Stimulated activated CD8-positive, alpha-beta memory T cell treated with anti-CD3 and anti-CD28 coated beads, Interleukin-4, amount 100 ng/mL, for 24 hours (primary cell): ENCODE measurements around the gene SLCO2A1.

Experiments
- DNase-seq: peaks from one replicate; pipeline ENCODE4 v3.0.0-alpha.2; 2020; ENCODE audit warnings: low read depth

Gene SLCO2A1

DNA sequence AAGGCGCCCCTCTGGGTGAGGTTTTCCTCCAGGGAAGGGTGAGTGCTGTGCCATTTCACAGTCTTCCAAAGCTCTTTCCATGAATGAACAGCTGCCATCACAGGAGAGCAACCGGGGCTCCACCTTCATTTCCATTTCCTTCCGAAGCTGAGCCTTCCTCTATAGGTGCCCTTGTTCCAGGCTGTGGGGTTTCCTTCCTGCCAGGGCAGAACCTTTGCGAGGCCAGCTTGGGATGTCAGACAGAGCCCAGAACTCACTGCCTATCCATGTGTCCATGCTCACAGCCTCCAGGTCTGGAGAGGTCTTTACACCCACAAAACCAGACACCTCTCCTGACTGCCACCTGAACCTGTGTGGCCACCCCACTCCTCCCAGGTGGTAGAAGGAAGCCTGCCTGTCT lies 49.2 kb downstream of the SLCO2A1 start:
- no peak for DNase-seq

DNA sequence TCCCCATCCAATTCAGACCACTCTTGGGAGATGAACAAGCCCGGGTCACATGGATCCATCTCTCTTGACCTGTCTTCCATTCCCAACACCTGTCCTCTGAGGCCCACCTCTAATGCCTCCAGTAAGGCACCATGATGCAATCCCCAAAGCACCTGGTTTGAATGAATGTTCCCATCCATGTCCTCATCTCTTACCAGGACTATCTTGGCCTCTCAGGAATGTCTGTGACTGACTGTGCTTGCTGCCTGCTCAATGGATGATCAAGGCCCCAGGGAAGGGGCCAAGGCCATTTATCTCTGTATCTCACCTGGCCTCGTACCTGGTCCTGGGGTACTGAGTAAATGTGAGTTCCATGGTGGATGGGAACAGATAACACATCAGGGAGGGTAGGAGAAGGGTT lies 49.7 kb downstream of the SLCO2A1 start:
- no peak for DNase-seq

DNA sequence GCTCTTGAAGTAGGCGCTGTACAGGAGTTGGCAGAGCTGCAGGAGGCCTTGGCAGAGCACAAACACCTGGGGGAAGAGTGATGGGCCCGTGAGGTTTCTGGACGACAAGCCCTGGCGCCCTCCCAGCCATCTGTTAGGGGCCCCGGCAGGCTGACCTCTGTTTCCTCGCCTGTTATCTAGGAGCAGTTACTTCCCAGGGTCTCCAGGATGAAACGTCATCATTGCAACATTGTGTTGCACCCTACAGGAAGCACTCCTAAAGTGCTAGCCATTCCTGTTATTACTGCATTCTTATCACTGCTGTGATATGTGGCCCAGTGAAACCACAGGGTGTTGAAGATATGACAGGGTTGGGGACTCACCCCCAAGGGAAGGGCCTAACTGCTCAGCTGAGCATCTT lies 50.2 kb downstream of the SLCO2A1 start:
- DNase-seq = no peak

DNA sequence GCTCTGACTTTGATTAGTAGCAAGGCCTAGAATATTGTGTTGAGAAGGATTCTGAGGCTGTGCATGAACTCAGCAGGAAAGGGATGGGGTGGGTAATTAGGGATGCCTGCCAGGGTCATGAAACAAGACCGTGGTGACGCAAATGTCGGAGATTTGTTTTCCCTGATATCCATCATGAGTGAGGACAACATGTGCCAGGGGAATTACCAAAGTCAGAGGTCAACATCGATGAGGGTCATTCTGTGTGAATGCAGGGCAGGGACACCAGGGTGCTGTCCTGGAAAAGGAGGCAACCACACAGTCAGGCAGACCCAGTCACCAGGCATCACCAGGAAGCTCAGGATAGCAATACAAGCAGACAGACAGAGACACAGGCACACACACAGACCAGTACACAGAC lies 52.2 kb downstream of the SLCO2A1 start:
- no peak for DNase-seq

DNA sequence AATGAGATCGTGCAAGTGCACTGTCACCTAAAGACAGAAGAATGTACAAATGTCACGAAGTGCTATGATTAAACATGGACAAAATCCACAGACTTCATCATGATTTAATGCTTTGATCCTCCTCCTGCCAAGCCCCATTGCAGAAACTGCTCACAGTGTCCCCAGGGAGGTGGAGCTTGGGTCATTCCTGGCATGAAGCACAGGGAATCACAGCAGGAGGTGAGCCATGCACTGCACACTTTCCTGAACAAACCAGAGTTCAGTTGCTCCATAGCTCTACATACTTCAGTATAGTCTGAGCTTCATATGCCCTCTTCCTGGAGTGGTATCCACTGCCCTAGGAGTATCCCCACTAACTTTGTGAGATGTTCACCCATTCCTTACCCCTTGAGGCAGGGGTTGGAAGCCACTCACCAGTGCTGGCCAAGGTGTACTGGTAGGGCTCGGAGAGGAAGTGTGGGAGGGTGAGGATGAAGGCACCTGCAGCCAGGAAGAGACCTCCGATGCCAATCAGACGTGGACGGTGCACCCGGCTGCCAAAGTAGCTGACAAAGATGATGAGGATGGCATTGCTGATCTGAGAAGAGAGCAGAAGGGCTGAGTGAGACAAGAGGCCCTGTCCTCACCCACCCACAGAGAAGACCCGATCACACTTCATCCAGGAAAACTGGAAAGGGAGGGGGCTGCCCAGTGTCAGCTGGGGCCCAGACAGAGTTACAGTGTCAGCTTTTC lies 56.3 kb downstream of the SLCO2A1 start:
- DNase-seq = no peak

DNA sequence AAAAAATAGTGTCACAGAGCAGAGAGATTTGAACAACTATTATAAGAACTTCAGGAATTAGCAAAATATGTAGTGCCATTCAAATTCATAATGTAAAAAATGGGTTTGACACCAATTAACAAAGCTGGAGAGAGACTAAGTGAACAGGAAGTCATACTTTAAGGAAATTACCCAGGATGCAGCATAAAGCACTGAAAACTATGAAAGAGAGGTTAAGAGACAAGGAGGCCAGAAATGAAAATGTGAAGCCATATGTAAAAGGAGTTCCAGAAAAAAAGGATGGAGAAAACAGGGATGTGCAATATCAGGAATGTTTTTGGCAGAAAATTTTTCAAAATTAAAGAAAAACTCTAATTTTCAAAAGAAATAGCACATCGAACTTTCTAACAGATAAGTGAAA lies 57.6 kb downstream of the SLCO2A1 start:
- DNase-seq = no peak

DNA sequence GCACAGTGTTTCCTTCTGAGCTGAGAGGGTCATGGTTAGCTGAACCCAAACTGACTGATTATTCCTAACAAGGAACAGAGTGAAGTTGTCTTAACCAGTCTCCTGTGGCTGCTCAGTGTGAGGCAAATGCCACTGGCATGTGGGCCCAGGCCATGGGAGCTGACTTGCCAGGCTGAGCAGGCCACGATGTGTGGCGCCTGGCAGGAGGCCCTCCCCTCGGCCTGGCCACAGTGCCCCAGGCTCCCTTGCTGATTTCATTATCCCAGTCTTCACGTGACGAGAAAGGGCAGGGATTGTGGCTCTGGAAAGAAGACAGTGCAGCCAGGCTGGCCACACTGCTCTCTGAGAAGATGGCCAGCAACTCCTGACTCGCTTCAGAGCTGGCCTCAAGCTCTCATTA lies 58.8 kb downstream of the SLCO2A1 start:
- DNase-seq = no peak

DNA sequence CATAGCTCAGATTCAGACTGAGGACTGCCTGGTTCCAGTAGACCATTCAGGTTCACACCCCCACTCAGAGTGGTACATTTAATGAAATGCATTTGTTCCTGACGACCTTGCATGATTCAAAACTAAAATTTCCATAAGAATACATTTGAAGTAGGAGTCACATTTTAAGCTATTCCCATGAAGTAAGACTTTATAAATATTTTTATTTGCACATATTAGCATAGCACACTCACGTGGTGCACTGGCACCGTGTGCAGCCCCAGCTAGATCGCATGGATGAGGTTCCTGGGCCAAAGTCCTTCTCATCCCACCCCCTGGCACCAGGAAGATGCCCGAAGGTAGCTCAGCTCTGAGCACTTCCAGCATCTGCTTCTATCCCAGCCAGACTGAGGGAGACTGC lies 59.4 kb downstream of the SLCO2A1 start:
- no peak for DNase-seq

DNA sequence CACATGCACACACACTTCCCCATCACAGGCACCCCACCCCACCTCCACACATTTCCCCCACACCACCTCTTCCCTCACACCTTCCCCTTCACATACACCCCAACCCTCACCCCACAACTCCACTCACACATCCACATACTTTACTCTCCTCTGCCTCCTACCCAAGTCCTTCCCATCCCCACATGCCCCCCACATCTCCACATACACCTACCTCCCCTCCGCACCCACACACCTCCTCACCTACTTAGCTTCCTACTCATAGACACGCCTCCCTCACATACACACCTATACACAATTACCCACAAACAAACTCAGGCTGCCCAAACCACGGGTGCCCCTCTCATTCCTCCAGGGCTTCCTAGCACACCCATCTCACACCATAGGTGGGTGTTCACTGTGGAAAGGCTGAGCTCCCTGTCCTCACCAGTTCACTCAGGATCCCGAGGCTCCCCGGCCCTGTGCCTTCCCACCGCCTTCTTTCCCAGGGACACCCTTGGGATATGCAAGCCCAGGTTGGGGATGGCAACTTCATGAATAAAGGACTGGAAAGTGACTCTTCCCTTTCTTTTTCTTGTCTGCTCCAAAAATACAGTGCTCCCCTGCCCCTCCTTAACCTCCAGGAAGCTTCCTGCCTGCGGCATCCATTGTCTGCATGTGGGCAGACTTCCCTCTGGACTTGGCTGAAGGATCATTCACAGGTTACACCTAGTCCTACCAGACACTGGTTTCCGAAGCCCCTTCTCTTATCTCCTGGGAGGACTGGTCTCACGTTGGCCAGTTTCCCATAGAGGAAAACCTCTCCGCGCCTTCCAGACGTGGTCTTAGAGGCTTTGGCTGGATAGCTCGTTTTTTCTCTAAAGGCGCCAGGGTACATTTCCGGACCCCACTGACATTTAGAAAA lies 61.5 kb downstream of the SLCO2A1 start:
- no peak for DNase-seq

DNA sequence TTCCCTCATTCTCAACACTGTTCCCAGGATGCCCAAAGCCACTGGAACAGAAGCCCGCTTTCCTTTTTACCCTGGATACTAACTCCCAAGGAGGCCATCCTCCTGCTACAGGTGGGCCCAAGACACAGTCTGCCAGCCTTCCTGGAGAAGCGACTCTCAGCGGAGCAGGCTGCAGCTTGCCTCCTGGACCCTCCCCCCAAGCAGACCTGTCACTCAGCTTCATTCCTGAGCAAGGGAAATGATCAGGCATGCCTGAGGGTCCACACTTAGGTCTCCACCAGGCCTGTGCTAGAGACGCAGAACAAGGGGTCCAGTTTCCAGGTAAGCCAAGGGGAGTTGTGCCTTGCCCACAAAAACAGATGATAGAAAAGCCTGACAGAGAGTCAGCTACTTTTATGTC lies 62.8 kb downstream of the SLCO2A1 start:
- DNase-seq = no peak

DNA sequence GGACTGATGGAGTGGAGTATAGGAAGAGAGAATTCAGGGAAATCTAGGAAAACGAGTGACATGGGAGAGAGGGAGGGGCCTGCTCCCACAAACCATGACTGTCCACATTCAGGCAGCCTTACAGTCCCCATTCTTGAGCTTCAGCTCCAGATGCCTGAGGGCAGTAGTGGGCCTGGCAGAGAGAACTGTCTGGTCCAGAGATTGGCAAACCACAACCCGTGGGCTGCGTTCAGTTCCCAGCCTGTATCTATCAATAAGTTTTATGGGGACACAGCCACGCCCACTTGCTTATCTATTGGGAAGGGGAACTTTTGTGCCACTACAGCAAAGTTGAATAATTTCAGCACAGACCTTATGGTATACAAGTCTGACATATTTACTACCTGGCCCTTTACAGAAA lies 63.8 kb downstream of the SLCO2A1 start:
- DNase-seq = no peak

DNA sequence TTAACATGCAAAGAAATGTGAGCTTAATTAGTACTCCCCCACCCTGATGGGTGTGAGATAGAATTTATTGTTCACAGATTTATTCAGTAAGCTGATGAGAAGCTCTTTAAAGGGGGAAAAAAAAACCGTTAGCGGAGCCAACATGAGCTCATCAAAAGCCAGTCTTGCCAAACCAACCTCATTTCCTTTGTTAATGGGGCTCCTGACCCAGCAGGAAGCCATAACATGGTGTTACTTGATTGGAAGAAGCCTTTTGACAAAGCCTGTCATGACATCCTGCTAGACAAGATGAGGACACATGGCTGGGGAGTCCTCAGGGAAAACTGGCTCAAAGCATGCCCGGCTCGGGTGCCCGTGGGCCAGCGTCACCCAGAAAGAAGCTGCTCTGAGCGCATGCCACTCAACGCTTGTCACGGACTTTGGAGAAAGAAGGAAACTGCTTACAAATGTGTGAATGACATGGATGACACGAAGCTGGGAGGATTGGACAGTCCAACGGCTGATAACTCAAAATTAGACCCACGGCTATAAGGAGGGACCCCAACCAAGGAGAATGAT lies 64.6 kb downstream of the SLCO2A1 start:
- DNase-seq = no peak

DNA sequence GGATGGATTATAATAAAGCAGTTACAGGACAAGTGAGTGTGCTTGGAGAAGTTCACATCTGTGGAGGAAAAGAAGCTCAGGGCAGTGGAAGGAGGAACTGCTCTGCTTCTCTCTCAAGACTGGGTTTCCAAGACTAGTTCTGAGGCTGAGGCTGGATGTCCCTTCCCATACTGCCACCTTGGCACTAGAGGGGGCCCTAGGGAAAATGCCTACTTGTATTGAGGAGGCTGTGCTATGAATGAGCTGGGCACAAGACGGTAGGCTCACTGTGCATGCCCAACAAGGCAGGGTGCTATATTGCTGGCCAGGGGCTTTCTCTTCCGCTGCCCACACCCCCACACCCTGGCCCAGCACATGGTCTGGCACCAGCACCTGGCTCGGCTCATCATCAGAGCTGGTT lies 65.2 kb downstream of the SLCO2A1 start:
- DNase-seq = no peak

DNA sequence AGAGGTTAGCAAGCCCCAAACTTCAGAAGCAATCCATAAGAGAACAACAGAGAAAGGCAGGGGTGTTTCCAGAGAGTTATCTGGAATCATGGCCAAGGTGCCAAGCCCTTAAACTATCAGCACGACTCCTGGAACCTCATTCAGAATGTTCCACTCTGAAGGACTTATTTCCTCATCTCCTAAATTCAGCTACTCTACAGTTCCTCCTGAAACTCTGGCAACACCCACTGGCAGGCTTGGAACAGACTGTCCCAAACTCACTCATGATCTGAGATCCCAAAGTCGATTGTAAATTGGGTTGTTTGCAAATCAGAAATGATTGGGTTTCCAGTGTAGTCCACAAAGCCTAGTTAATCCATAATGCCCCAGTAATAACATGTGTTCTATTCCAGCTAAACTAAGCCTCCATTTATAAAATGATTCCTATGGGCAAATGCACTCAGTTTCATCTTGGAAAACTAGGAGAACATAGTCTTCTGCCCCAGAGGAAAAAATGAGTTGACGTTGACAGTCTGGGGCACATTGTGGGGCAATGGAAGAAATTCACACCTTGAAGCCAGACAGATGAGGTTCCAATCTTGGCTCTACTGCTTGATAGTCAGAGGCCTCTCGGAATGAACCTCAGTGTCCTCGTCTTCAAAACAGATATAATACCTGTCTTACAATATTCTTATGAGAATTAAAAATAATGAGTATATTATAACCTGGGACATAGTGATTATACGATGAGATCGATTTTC lies 65.9 kb downstream of the SLCO2A1 start:
- no peak for DNase-seq

DNA sequence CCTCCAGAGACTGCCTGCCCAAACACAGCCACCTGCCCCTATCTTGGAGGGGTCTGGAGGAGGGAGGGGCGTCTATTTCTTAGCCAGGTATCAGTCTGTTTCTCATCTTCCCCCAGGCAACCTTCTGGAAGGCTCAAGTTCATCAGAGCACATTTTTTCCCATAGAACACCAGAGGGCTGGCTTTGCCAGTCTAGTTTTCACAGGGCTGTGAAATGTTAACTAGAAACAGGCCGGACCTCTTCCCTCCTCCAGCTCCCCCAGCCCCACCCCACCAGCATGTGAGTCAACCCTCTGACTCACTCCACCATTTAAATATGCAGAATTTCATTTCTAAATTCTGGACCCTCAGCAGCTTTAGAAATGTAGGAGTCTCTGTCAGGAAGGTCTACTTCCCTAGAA lies 66.9 kb downstream of the SLCO2A1 start:
- no peak for DNase-seq

DNA sequence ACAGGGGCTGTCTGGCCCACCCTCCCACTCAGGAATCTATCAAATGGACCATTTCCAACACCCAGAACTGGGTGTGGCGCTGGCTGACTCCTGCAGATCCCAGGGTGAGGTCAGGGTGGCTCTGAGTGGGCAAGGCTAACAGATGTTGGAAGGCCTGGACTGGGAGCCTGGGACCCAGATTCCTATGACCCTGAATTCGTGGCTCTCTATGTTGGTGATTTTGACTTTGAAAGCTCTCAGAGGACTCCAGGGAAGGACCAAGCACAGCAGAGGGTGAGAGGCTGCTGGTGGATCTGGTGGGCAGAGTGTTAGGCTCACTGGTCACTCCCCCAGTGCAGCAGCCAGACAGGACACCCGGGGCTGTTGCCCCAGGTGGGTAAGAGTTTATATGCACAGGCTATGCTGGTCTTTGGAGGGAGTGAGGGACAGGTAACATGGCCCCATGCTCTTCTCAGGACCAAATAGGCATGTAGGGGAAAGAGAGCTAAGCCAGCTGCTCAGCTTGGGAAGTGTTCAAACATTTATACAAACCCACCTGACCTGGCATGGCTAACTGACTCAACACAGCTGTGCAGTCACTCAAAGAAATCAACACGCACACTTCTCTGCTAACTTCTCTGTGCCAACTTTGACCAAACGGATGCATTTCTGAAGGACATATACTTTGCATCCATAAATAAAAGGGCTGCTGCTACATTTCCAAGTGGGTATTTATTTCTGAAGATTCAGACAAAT lies 71.5 kb downstream of the SLCO2A1 start:
- no peak for DNase-seq

DNA sequence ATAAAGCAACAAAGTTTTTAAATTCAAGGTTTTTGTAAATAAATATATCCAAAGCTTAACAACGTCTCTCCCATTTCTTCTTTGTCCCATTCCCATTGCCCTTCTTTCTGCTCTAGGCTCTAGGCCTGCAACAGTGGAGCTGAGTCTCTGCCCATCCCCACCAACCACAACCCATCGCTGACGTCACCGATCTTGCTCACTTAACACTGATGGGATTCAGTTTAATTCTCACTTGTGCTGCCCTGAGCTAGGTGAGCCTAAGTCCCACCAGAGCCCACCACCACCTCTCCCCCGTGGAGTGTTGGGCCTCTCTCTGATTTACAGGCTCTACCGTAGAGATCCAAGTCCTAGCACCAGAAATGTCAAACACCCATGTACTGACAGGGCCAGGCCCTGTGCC lies 72.7 kb downstream of the SLCO2A1 start:
- DNase-seq = no peak

DNA sequence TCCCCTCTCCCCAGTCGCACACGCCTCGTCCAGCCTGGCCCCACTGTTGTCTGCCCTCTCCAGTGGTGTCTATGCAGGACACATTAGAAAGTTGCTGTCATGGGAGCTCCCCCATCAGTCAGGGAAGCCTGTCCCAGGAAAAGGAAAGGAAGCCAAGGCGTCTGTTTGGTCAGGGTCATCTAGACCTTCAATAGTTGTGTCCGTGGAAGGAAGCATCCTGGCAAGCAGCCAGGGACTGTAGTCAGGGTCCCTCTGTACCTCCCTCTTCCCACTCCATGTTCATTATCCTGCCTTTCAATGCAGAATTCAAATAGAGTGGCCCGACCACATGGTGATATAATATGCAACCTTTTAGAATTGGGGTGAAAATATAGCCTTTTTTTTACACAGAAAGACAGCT lies 73.4 kb downstream of the SLCO2A1 start:
- no peak for DNase-seq

DNA sequence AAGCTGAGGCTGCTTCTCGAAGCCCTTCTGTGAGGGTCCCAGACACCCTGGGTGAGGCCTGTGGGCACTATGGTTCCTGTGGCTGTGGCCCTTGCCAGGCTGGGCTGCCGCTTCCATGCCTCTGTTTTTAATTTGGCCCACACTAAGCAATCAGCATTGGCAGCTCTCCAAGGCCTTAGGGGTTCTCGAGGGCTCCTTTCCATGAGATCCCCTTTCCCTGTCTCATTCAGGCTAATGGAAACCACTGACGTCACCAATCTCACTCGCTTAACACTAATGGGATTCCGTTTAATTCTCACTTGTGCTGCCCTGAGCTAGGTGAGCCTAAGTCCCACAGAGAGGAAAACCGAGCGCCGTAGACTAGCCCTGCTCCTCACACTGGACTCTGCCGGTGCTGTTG lies 73.8 kb downstream of the SLCO2A1 start:
- DNase-seq = no peak

DNA sequence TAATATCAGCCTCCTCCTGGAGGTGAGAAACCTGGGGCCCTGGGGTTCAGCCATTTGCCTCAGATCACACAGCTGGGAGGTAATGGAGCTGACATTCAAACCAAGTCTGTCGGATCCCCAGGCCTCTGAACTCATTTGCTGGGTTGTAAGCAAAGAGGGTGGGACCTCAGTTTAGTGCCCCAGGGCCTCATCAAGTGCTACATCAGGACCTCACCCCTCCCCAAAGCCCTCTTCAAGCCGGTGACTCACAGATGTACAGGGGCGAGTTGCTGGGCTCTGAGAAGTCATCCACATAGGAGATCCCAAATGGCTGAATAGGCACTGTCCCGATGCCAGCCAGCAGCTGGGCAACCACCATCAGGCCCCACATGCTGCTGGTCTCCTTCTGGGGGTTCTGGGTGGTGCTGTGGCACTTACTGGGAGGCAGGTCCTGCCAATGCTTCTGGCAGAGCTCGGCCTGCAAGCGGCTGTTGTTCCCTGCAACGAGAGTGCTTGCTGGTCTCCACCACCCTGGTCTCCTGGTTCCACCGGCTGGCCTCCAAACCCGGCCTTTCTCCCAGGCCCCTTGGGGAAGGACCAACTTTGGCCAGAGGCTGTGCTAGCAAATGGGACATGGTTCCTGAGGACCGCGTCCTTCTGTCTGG lies 74.9 kb downstream of the SLCO2A1 start:
- DNase-seq = no peak

DNA sequence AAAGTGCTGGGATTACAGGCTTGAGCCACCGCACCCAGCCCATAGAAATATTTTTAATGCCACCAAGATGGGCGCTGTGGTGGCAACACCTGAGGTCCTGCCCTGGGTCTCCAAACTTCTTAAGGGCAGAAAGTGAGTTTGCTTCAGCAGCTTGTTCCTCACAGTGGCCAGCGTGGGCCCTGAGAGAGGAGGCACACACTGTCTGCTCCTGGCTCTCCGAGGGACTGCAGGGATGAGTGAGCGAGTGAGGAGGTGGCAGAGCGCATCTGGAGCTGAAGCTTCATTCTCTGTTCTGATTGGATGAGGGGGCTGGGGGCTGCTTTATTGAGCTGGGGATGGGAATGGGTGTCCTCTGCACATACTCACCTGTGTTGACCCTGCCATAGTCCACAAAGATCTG lies 76.4 kb downstream of the SLCO2A1 start:
- no peak for DNase-seq
